ENCODE results near the gene ARHGDIG. TPM values are rescaled to one million over a fixed set of nuclear protein-coding genes. Genes with fewer than 3 reads are reported as not detected.

ARHGDIG gene
- total RNA-seq, 1 donor from 2014 or later = 7.0 TPM

- H3K9me3 ChIP-seq (replicated peaks) = no peaks in the 10 kb centered on the region
- H3K4me3 ChIP-seq = no peak overlapping the region
- no peaks in the 10 kb centered on the region for H3K36me3 ChIP-seq
- H3K27ac ChIP-seq (replicated peaks) = peak overlapping the region; percentile 73
- no peaks in the 10 kb centered on the region for H3K27me3 ChIP-seq (ENCODE audit: low read depth)
- no peak for TF ChIP-seq CTCF (IDR thresholded peaks at IDR 0.05; ENCODE audit: borderline replicate concordance)
- no peak for DNase-seq
- intact Hi-C loops (cut with micrococcal nuclease) = no loop called here
- H3K4me1 ChIP-seq = peaks cover 50% of the 10 kb centered on the region
Observed at GRCh38 chr16:242281-242680, 38.1 kb upstream of the ARHGDIG start.

GRCh38 chr16:243348-243747 is 37.0 kb upstream of the ARHGDIG start:
- H3K27ac ChIP-seq (replicated peaks) = peak overlapping the region; percentile 17
- DNase-seq = no peak
- intact Hi-C loops (cut with micrococcal nuclease) = no loop called here

DNA sequence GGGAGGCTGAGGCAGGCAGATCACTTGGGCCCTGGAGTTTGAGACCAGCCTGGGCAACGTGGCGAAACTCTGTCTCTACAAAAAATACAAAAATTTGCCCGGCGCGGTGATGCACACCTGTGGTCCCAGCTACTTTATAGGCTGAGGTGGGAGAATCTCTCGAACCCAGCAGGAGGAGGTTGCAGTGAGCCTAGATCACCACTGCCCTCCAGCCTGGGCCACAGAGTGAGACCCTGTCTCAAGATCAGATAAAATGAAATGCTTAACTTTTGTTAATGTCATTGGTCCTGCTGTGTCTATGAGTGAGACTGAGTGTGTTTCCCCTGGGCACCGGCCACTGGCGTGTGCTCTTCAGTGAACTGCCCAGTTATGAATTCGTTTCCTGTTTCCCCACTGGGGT is 35.3 kb upstream of the ARHGDIG start:
- no peak for DNase-seq
- no peak for TF ChIP-seq CTCF (IDR thresholded peaks at IDR 0.05; ENCODE audit: borderline replicate concordance)
- no peaks in the 10 kb centered on the region for H3K9me3 ChIP-seq (replicated peaks)
- no peak overlapping the region for H3K27ac ChIP-seq (replicated peaks)
- intact Hi-C loops (cut with micrococcal nuclease) = no loop called here
- H3K4me3 ChIP-seq = no peak overlapping the region
- peaks cover 16% of the 10 kb centered on the region for H3K36me3 ChIP-seq
- H3K4me1 ChIP-seq = peaks cover 39% of the 10 kb centered on the region
- no peaks in the 10 kb centered on the region for H3K27me3 ChIP-seq (ENCODE audit: low read depth)

More at GRCh38 chr16:243348-243747, 37.0 kb upstream of the ARHGDIG start:
- H3K9me3 ChIP-seq (replicated peaks) = no peaks in the 10 kb centered on the region
- H3K27me3 ChIP-seq (ENCODE audit: low read depth) = no peaks in the 10 kb centered on the region
- H3K4me3 ChIP-seq = no peak overlapping the region
- H3K4me1 ChIP-seq = peaks cover 50% of the 10 kb centered on the region
- no peaks in the 10 kb centered on the region for H3K36me3 ChIP-seq
- no peak for TF ChIP-seq CTCF (IDR thresholded peaks at IDR 0.05; ENCODE audit: borderline replicate concordance)

DNA sequence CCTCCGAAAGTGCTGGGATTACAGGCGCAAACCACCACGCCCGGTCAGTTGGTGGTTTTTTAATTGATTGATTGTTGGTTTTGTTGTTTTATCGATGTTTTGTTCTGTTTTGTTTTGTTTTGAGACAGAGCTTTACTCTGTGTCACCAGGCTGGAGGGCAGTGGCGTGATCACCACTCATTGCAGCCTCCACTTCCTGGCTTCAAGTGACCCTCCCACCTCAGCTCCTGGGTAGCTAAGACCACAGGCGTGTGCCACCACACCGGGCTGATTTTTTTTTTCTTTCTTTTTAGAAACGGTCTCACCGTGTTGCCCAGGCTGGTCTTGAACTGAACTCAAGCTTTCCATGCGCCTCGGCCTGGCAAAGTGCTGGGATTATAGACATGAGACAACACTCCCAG is 33.4 kb upstream of the ARHGDIG start:
- H3K4me1 ChIP-seq = peaks cover 23% of the 10 kb centered on the region
- no peaks in the 10 kb centered on the region for H3K9me3 ChIP-seq (replicated peaks)
- TF ChIP-seq CTCF (IDR thresholded peaks at IDR 0.05; ENCODE audit: borderline replicate concordance) = no peak
- intact Hi-C loops (cut with micrococcal nuclease) = no loop called here
- DNase-seq = no peak
- no peak overlapping the region for H3K4me3 ChIP-seq
- no peak overlapping the region for H3K27ac ChIP-seq (replicated peaks)
- no peaks in the 10 kb centered on the region for H3K27me3 ChIP-seq (ENCODE audit: low read depth)
- peaks cover 26% of the 10 kb centered on the region for H3K36me3 ChIP-seq

GRCh38 chr16:249431-249830 is 31.0 kb upstream of the ARHGDIG start:
- H3K27ac ChIP-seq (replicated peaks) = no peak overlapping the region
- no peak for TF ChIP-seq CTCF (IDR thresholded peaks at IDR 0.05; ENCODE audit: borderline replicate concordance)
- H3K27me3 ChIP-seq (ENCODE audit: low read depth) = no peaks in the 10 kb centered on the region
- intact Hi-C loops (cut with micrococcal nuclease) = no loop called here
- H3K4me3 ChIP-seq = no peak overlapping the region
- H3K36me3 ChIP-seq = peaks cover 36% of the 10 kb centered on the region
- DNase-seq = no peak
- peaks cover 21% of the 10 kb centered on the region for H3K4me1 ChIP-seq
- no peaks in the 10 kb centered on the region for H3K9me3 ChIP-seq (replicated peaks)
